HG03439 (cell line): ENCODE data around the gene SOX15.

Experiments used
- ATAC-seq: cut with Tn5 transposase; IDR thresholded peaks from one replicate; pipeline ENCODE4 v1.9.1; 2021; ENCODE audit warnings: mild to moderate bottlenecking, moderate library complexity; ENCODE audit not compliant: unreplicated experiment

Gene SOX15

GRCh38 chr17:7579001-7579833 lies 10.7 kb downstream of the SOX15 start, which contains the start of gene CD68:
Gene CD68, plus strand, starts transcription at chr17:7579638. Its CDS starts 40 bp downstream, at chr17:7579678.
- ATAC-seq = no peak

GRCh38 chr17:7577327-7578199 lies 12.3 kb downstream of the SOX15 start:
- no peak for ATAC-seq

GRCh38 chr17:7576432-7576937 lies 13.4 kb downstream of the SOX15 start:
- no peak for ATAC-seq

GRCh38 chr17:7575959-7576358 lies 13.9 kb downstream of the SOX15 start:
- no peak for ATAC-seq

- no peak for ATAC-seq
Observed at GRCh38 chr17:7575481-7575883, 14.4 kb downstream of the SOX15 start.

GRCh38 chr17:7574176-7574953 lies 15.5 kb downstream of the SOX15 start:
- no peak for ATAC-seq

- ATAC-seq = no peak
Observed at GRCh38 chr17:7573324-7574080, 16.4 kb downstream of the SOX15 start.

- peak; percentile 88 for ATAC-seq
Observed at GRCh38 chr17:7572588-7573323, 17.1 kb downstream of the SOX15 start.

- ATAC-seq = no peak
Observed at GRCh38 chr17:7572338-7572587, 17.6 kb downstream of the SOX15 start.

- ATAC-seq = no peak
Observed at GRCh38 chr17:7570351-7570750, 19.5 kb downstream of the SOX15 start.

- no peak for ATAC-seq
Observed at GRCh38 chr17:7569571-7569970, 20.3 kb downstream of the SOX15 start.

- ATAC-seq = no peak
Observed at GRCh38 chr17:7563115-7563869, 26.6 kb downstream of the SOX15 start.

- ATAC-seq = peak; percentile 8
Observed at GRCh38 chr17:7562208-7562605, 27.7 kb downstream of the SOX15 start.

GRCh38 chr17:7561589-7562207 lies 28.2 kb downstream of the SOX15 start, which contains the start of gene SENP3:
Gene SENP3, plus strand, starts transcription at chr17:7561919. Its CDS starts 1,158 bp downstream, at chr17:7563077.
- peak; percentile 71 for ATAC-seq

GRCh38 chr17:7561028-7561575 lies 28.8 kb downstream of the SOX15 start:
- ATAC-seq = peak; percentile 49

- no peak for ATAC-seq
Observed at GRCh38 chr17:7560172-7561027, 29.5 kb downstream of the SOX15 start.
